Fibroblast of lung (primary cell): ENCODE measurements around the gene FAM20B. TPM values are rescaled to one million over a fixed set of nuclear protein-coding genes. Genes with fewer than 3 reads are reported as not detected.

Source experiments
- DNase-seq, 2 donors: peaks; one replicate each; pipeline versions ENCODE4 v3.0.0 to v3.0.0-alpha.2; 2010; ENCODE audit warnings: low read depth in 2 of 2
- H2AFZ ChIP-seq: 2 replicates; pipeline ENCODE4 v1.5.1; 2012; ENCODE audit warnings: low read length, control low read depth, inconsistent platforms
- H3K27ac ChIP-seq: 2 replicates; pipeline ENCODE4 v1.5.1; 2011; ENCODE audit warnings: low read length, control low read depth; ENCODE audit not compliant: insufficient read depth
- H3K27me3 ChIP-seq: 2 replicates; pipeline ENCODE4 v1.5.1; 2011; ENCODE audit warnings: mild to moderate bottlenecking, low read length; ENCODE audit not compliant: control insufficient read depth, insufficient read depth
- H3K36me3 ChIP-seq: 2 replicates; pipeline ENCODE4 v1.5.1; 2011; ENCODE audit warnings: low read length; ENCODE audit not compliant: control insufficient read depth, insufficient read depth
- H3K4me1 ChIP-seq: 2 replicates; pipeline ENCODE4 v1.5.1; 2011; ENCODE audit warnings: low read length; ENCODE audit not compliant: control insufficient read depth, insufficient read depth; ENCODE audit errors: extremely low read depth
- H3K4me2 ChIP-seq: 2 replicates; pipeline ENCODE4 v1.5.1; 2011; ENCODE audit warnings: low read length, control low read depth; ENCODE audit not compliant: insufficient read depth; ENCODE audit errors: extremely low read depth
- H3K4me3 ChIP-seq, 4 experiments: fragments of 200-600 bp in 1 of 4; sonication (generic) in 1 of 4; replicated peaks in 1 of 4; 2 replicates each; pipeline ENCODE4 v1.5.1; 2011 to 2016; ENCODE audit warnings: low read length in 4 of 4, low read depth in 3 of 4, mild to moderate bottlenecking in 3 of 4, control low read depth in 2 of 4, inconsistent platforms in 1 of 4, mixed read lengths in 1 of 4; ENCODE audit not compliant: insufficient read depth in 1 of 4; ENCODE audit errors: control extremely low read depth in 1 of 4
- H3K79me2 ChIP-seq: 2 replicates; pipeline ENCODE4 v1.5.1; 2012; ENCODE audit warnings: mild to moderate bottlenecking, low read length, inconsistent platforms; ENCODE audit not compliant: control insufficient read depth, insufficient read depth
- H3K9ac ChIP-seq: 2 replicates; pipeline ENCODE4 v1.5.1; 2011; ENCODE audit warnings: mild to moderate bottlenecking, low read length, control low read depth; ENCODE audit not compliant: insufficient read depth
- H3K9me3 ChIP-seq: 2 replicates; pipeline ENCODE4 v1.5.1; 2012; ENCODE audit warnings: low read depth, low read length; ENCODE audit not compliant: control insufficient read depth, insufficient read depth
- H4K20me1 ChIP-seq: 2 replicates; pipeline ENCODE4 v1.5.1; 2011; ENCODE audit warnings: low read length; ENCODE audit not compliant: control insufficient read depth, insufficient read depth; ENCODE audit errors: extremely low read depth
- EZH2 ChIP-seq: IDR thresholded peaks from 2 replicates; pipeline ENCODE4 v1.5.1; 2012; ENCODE audit warnings: low read length, control low read depth, mild to moderate bottlenecking; ENCODE audit errors: missing control alignments
- polyA plus RNA-seq, 2 donors: library from polyadenylated mRNA; depleted of rRNA in 1 of 2; stranded (reverse) in 1 of 2; unstranded in 1 of 2; fragments of >200 nt; gene quantifications; 2 replicates each; pipeline ENCODE4 v1.2.1, GENCODE V29; 2011 to 2012; ENCODE audit warnings: missing spikeins in 1 of 2
- total RNA-seq: library from RNA; depleted of rRNA; stranded (reverse); fragments of >200 nt; gene quantifications from 2 replicates; pipeline ENCODE4 v1.2.1, GENCODE V29; 2014
- TF ChIP-seq, protein P1 (sequence below), 2 donors: IDR thresholded peaks in 1 of 2; conservative IDR thresholded peaks in 1 of 2; 1 replicate in 1 of 2; 2 replicates in 1 of 2; pipeline ENCODE4 v1.5.1; 2011 to 2012; ENCODE audit warnings: low read length in 2 of 2, control low read depth in 1 of 2, inconsistent platforms in 1 of 2, low read depth in 1 of 2, mild to moderate bottlenecking in 1 of 2

Gene FAM20B
- total and polyA plus RNA-seq, 2 donors (not counting 1 experiment from before 2014, with no cell fraction given): 42.1 to 45.2 TPM

DNA sequence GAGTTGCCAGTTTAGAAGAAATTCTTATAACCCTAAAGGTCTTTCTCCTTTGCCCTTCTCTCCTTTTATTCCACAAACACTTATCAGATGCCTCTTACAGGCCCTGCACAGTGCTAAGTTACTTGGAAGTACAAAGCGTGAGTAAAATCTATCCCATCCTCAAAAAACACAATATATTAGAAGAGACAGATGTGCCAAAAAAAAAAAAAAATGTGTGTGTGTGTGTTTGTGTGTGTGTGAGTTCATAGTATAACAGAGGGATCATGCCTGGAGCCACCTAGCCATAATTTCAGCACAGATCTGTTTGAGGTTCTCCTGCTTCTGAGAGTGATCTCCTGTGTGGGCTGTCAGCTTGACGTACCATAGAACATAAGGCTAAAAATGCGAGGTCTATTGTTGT, 5.0 kb downstream of the FAM20B start:
- no peak for DNase-seq
- Histone ChIP-seq H3K79me2 (peaks cover 68% of the 10 kb centered on the region), H3K9me3 (no peaks in the 10 kb centered on the region), H3K4me2 (no peak overlapping the region), H3K36me3 (no peaks in the 10 kb centered on the region), H3K4me1 (peaks cover 21% of the 10 kb centered on the region), H3K27ac (no peak overlapping the region), H3K27me3 (no peaks in the 10 kb centered on the region), H3K9ac (no peak overlapping the region), H4K20me1 (no peaks in the 10 kb centered on the region), H3K4me3 (no peak overlapping the region), H2AFZ (no peak overlapping the region)
- TF ChIP-seq EZH2: no peak
- TF ChIP-seq, protein P1, sequence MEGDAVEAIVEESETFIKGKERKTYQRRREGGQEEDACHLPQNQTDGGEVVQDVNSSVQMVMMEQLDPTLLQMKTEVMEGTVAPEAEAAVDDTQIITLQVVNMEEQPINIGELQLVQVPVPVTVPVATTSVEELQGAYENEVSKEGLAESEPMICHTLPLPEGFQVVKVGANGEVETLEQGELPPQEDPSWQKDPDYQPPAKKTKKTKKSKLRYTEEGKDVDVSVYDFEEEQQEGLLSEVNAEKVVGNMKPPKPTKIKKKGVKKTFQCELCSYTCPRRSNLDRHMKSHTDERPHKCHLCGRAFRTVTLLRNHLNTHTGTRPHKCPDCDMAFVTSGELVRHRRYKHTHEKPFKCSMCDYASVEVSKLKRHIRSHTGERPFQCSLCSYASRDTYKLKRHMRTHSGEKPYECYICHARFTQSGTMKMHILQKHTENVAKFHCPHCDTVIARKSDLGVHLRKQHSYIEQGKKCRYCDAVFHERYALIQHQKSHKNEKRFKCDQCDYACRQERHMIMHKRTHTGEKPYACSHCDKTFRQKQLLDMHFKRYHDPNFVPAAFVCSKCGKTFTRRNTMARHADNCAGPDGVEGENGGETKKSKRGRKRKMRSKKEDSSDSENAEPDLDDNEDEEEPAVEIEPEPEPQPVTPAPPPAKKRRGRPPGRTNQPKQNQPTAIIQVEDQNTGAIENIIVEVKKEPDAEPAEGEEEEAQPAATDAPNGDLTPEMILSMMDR (conservative IDR thresholded peaks at IDR 0.05 in 1 of 2, IDR thresholded peaks at IDR 0.05 in 1 of 2; ENCODE audit: low read depth in 1 of 2, low read length in 2 of 2): no peak

DNA sequence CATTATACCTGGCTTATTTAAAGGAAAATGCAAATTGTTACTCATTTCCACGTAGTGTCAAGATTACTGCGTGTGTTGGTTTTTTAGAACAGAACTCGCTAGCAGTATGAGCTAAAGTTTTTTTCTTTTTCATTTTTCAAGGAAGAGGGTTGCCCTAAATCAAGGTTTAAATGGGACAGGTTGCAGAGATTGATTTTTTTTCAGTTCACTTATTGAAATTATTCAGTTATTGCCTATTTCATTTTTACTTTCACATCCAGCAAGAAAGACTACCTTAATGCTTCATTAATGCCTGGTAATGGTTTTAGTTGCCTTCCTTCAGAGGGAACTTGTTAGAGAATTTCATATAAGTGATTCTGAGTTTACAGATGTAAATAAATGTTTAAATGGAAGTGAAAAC, 5.6 kb downstream of the FAM20B start:
- Histone ChIP-seq H3K79me2 (peaks cover 68% of the 10 kb centered on the region), H2AFZ (no peak overlapping the region), H3K9ac (no peak overlapping the region), H3K4me3 (no peak overlapping the region), H3K4me1 (peaks cover 21% of the 10 kb centered on the region), H3K27ac (no peak overlapping the region), H3K27me3 (no peaks in the 10 kb centered on the region), H3K36me3 (no peaks in the 10 kb centered on the region), H3K9me3 (no peaks in the 10 kb centered on the region), H4K20me1 (no peaks in the 10 kb centered on the region), H3K4me2 (no peak overlapping the region)
- TF ChIP-seq, protein P1 (conservative IDR thresholded peaks at IDR 0.05 in 1 of 2, IDR thresholded peaks at IDR 0.05 in 1 of 2; ENCODE audit: low read depth in 1 of 2, low read length in 2 of 2): no peak
- no peak for TF ChIP-seq EZH2
- no peak for DNase-seq

DNA sequence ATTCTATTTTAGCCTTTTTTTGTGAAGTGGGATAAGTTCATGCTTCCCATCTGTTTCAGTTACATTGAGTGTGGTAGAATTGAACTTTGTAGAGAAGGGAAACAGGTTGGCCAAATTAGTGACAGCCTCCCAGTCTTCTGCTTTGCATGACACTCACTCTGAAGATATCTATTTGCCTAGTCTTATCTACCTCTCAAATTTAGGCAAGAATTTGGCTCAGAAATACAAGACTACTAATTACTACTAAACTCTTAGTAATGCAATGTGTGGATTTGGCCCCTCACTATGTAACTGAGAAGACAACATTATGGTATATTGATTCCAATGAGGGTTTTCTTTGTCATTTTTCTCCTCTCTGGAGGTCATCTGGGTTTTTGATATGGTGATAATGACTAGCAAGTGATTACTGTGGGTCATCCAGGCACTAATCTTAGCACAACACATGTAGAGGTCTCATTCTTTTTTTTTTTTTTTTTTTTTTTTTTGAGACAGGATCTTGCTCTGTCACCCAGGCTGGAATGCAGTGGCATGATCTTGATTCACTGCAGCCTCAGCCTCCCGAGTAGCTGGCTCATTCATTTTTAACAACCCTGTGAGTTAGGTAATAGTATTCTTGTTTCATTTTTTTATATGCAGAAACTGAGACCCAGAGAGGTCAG, 6.3 kb downstream of the FAM20B start:
- Histone ChIP-seq H3K4me3 (no peak overlapping the region), H3K4me2 (peak overlapping the region; percentile 38), H3K27ac (peak overlapping the region; percentile 19), H3K27me3 (no peaks in the 10 kb centered on the region), H2AFZ (no peak overlapping the region), H4K20me1 (no peaks in the 10 kb centered on the region), H3K36me3 (no peaks in the 10 kb centered on the region), H3K4me1 (peaks cover 23% of the 10 kb centered on the region), H3K79me2 (peaks cover 66% of the 10 kb centered on the region), H3K9ac (no peak overlapping the region), H3K9me3 (no peaks in the 10 kb centered on the region)
- no peak for TF ChIP-seq EZH2
- TF ChIP-seq, protein P1 (conservative IDR thresholded peaks at IDR 0.05 in 1 of 2, IDR thresholded peaks at IDR 0.05 in 1 of 2; ENCODE audit: low read depth in 1 of 2, low read length in 2 of 2): no peak
- peak in 1 of 2 donors; percentile 38 for DNase-seq
